ENCODE results near the gene TM7SF3. TPM values are rescaled to one million over a fixed set of nuclear protein-coding genes. Genes with fewer than 3 reads are reported as not detected.

Gene TM7SF3
- total RNA-seq, result 10 to 100 TPM; 40.1 to 87.5 (median 64.4) TPM

GRCh38 chr12:27014085-27014858 lies at the start of gene TM7SF3:
TSS of gene TM7SF3 (minus strand) at chr12:27014384. CDS start at chr12:27014168, 216 bp downstream.
- WGBS, 2 donors (ENCODE audit: low coverage in 1 of 2), result 0 to 5% methylated on average over 4 to 9 of the region's 71 CpGs
- Histone ChIP-seq H3K9me3 (no peaks in the 10 kb centered on the region), H3K36me3 (no peaks in the 10 kb centered on the region), H3K27ac (peak within 1 kb of the TSS; percentile 92 to 93 (median 92)), H3K4me1 (peaks cover 9 to 52% (median 21%) of the 10 kb centered on the region in 3 donors), H3K4me3 (peak within 1 kb of the TSS; percentile 68 to 90), H3K27me3 (no peaks in the 10 kb centered on the region)
- peak; percentile 96 for ATAC-seq
- peak; percentile 93 to 98 (median 95) for TF ChIP-seq CTCF (IDR thresholded peaks at IDR 0.05)
- TF ChIP-seq EP300 (IDR thresholded peaks at IDR 0.05), result no peak
- peak; percentile 60 to 63 for TF ChIP-seq POLR2A (IDR thresholded peaks at IDR 0.05)
- peak; percentile 70 for TF ChIP-seq POLR2AphosphoS5 (IDR thresholded peaks at IDR 0.05)

GRCh38 chr12:27063250-27063851 lies 49.2 kb upstream of the TM7SF3 start:
- Histone ChIP-seq H3K4me1 (no peaks in the 10 kb centered on the region), H3K9me3 (no peaks in the 10 kb centered on the region), H3K27ac (no peak overlapping the region), H3K4me3 (no peak overlapping the region), H3K27me3 (no peaks in the 10 kb centered on the region), H3K36me3 (no peaks in the 10 kb centered on the region)
- no peak for ATAC-seq
- TF ChIP-seq POLR2A (IDR thresholded peaks at IDR 0.05) (no peak), POLR2AphosphoS5 (IDR thresholded peaks at IDR 0.05) (no peak), CTCF (IDR thresholded peaks at IDR 0.05) (no peak), EP300 (IDR thresholded peaks at IDR 0.05) (no peak)

GRCh38 chr12:27061317-27061716 lies 47.1 kb upstream of the TM7SF3 start:
- WGBS, 2 donors (ENCODE audit: low coverage in 1 of 2), result 95% methylated on average over 3 of the region's 3 CpGs; no CpG with 5 or more reads in 1 of the 2 donors
- ATAC-seq, result no peak

GRCh38 chr12:27060740-27061139 lies 46.6 kb upstream of the TM7SF3 start:
- no peaks in the 10 kb centered on the region for H3K27me3 ChIP-seq
- no peak for ATAC-seq
- H3K27ac ChIP-seq, result no peak overlapping the region
- 72 to 75% methylated on average over 2 of the region's 2 CpGs for WGBS, 2 donors (ENCODE audit: low coverage in 1 of 2)
- H3K36me3 ChIP-seq, result no peaks in the 10 kb centered on the region
- H3K4me1 ChIP-seq, result no peaks in the 10 kb centered on the region
- H3K4me3 ChIP-seq, result no peak overlapping the region
- no peak for TF ChIP-seq POLR2A (IDR thresholded peaks at IDR 0.05)
- TF ChIP-seq EP300 (IDR thresholded peaks at IDR 0.05), result no peak
- TF ChIP-seq POLR2AphosphoS5 (IDR thresholded peaks at IDR 0.05), result no peak
- no peak for TF ChIP-seq CTCF (IDR thresholded peaks at IDR 0.05)
- H3K9me3 ChIP-seq, result no peaks in the 10 kb centered on the region

More at GRCh38 chr12:27061317-27061716, 47.1 kb upstream of the TM7SF3 start:
- Histone ChIP-seq H3K36me3 (no peaks in the 10 kb centered on the region), H3K27me3 (no peaks in the 10 kb centered on the region), H3K4me3 (no peak overlapping the region), H3K4me1 (no peaks in the 10 kb centered on the region), H3K9me3 (no peaks in the 10 kb centered on the region), H3K27ac (no peak overlapping the region)
- TF ChIP-seq CTCF (IDR thresholded peaks at IDR 0.05) (no peak), POLR2A (IDR thresholded peaks at IDR 0.05) (no peak), EP300 (IDR thresholded peaks at IDR 0.05) (no peak), POLR2AphosphoS5 (IDR thresholded peaks at IDR 0.05) (no peak)
